ENCODE data around the gene AHSA1.

Gene AHSA1

GRCh38 chr14:77473921-77474320 lies 16.0 kb downstream of the AHSA1 start:
- no peak for DNase-seq (ENCODE audit: low read depth in 2 of 2)

- no peak for DNase-seq (ENCODE audit: low read depth in 2 of 2)
Observed at GRCh38 chr14:77474479-77475177, 16.7 kb downstream of the AHSA1 start.

DNA sequence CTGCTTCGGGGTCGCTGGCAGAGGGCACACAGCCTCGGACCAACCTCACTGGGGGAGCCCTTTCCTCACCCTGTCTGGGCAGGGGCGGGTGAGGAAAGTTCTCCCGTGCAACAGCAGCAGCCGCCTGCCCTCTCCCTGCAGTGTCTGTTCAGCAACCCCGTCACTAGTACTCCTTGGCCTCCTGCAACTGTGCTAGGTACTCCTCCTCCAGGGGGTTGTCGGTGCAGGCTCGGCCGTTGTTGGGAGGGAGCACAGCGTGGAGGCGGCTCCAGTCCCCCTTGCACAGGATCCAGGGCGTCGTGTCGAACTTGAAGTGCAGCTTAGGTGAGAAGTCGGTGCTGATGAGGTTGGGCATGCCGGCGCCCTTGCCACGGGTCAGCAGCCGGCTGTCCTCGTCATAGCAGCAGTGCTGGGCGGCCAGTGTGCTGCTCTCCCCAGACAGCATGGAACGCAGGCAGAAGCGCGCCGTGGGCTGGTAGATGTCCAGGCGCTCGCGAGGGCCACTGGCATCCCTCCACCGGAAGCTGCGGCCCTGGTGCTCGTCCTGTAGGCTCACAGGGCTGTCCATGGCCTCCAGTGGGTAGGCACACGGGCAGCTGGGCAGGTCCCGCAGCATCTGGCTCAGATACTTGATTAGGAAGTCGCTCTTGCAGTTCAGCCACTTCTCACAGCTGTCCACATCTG lies 17.7 kb downstream of the AHSA1 start:
- no peak for DNase-seq (ENCODE audit: low read depth in 2 of 2)

DNA sequence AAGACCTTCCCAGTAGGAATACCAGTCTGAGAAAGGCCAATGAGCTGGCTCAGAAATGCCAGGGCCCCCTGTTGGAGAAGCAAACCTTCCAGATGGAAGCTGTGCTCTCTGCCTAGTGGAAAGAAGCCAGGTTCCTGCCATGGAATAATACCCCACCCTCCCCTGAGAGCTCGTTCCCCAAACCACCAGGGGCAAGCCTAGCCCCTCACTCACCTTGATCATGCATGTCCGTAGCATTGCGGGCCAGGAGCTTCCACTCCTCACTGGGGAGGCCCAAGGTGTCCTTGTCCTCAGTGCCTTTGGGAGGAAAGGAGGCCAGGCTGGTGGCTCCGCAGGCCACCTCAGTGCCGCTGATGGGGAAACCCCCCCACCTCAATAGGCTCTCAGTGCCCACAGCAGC lies 20.1 kb downstream of the AHSA1 start:
- DNase-seq (ENCODE audit: low read depth in 2 of 2), result no peak

- no peak for DNase-seq (ENCODE audit: low read depth in 2 of 2)
Observed at GRCh38 chr14:77478796-77479195, 20.9 kb downstream of the AHSA1 start.

GRCh38 chr14:77482422-77482821 lies 24.5 kb downstream of the AHSA1 start:
- DNase-seq (ENCODE audit: low read depth in 2 of 2), result no peak

DNA sequence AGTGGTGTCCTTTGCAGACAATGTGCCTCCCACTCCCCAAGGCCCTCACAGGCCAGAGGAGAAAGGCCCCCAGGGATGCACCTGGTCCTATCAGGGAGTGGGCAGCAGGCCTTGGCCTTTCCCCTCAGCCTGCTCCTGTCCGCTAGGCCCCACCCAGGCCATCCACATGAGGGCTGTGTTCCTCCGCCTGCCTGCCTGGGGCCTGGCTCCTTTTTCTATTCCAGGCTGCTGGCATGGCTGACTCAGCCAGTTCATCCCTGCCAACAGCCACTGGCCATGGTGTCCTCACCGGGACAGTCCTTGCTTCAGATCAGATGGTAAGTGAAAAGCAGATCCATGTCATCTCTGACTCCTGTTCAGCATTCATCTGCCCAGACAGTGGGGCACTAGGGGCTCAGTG lies 27.4 kb downstream of the AHSA1 start:
- DNase-seq (ENCODE audit: low read depth in 2 of 2), result no peak

DNA sequence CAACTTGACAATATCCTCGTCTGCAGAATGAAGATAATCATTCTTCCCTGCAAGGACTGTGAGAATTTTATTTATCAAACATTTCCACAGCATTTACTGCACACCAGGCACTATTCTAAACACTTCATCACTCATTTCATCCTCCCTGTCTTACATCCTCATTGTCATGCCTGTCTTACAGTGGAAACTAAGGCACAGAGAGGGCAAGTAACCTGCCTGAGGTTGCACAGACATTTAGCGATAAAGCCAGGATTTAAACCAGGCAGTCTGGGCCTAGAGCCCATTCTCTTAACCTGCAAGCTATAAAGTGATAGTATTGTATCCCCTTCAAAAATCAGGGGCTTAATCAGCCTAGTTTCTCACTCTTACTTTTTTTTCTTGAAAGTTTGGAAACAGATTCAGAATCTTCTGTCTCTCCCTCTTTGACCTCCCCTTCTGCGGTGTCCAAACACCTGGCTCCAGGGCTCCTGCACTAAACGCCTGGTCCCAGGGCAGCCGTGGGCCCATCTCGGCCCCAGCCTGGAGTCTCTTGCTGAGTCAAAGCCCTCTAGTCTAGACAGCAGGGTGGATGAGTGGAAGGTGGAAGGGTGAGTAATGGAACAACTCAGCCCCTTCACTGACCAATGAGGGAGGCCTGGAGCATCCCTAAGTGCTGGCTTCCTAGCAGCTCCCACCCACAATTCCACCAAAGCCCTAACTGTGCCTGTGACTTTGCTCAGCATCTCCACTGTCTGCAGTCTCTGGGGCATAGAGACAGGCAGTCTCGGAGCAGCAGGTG lies 28.2 kb downstream of the AHSA1 start:
- no peak for DNase-seq (ENCODE audit: low read depth in 2 of 2)

DNA sequence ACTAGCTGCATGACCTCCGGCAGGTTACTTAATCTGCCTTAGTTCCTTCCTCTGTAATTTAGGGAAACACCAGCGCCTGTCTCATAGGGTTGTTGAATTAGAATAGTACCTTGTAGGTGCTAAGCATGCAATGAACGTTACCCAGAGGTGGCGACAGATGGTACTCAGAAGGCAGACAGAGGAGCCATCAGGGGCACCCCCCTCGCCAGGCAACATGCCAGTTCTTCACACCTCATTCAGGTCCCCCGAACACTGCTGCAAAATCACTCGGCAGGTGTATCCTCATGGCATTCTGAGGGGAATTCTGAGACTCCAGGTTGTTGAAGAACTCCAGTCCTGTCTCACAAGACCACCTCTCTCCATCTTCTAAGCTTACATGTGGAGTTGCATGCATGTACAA lies 30.7 kb downstream of the AHSA1 start:
- DNase-seq (ENCODE audit: low read depth in 2 of 2), result no peak

DNA sequence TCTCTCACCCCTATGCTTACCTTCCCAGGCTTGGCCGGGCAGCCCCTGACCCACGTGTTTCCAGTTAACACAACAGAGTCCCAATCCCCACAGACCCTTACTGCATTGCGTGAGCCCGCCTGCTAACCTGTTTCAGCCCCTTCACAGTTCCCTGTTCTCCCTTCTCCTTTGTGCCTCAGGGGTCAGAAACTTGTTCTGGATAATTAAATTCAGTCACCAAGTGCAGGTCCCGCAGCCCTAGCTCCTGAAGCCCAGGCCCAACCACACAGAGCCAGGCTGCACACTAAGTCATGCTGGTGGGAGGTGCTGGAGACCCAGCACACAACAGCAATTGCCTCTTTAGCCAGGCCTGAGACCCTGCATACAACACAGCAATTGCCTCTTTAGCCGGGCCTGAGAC lies 31.1 kb downstream of the AHSA1 start:
- no peak for DNase-seq (ENCODE audit: low read depth in 2 of 2)

- DNase-seq (ENCODE audit: low read depth in 2 of 2), result no peak
Observed at GRCh38 chr14:77490347-77490986, 32.6 kb downstream of the AHSA1 start.

DNA sequence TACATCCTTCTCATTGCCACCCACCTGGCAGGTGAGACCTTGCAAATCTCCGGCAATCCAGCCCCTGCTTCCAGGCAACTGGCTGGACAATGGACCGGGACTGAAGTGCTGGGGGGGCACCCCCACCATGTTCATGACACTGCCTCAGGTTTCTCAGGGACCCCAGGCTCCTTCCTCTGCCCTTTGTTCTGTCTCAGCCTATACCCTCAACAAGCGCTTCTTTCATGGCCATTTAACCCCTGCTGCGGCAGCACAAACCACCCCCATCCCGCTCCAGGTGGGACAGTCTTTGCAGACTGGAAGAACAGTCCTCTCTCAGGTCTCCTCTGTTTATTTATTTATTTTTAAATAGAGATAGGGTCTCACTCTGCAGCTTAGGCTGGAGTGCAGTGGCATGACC lies 33.2 kb downstream of the AHSA1 start:
- no peak for DNase-seq (ENCODE audit: low read depth in 2 of 2)

DNA sequence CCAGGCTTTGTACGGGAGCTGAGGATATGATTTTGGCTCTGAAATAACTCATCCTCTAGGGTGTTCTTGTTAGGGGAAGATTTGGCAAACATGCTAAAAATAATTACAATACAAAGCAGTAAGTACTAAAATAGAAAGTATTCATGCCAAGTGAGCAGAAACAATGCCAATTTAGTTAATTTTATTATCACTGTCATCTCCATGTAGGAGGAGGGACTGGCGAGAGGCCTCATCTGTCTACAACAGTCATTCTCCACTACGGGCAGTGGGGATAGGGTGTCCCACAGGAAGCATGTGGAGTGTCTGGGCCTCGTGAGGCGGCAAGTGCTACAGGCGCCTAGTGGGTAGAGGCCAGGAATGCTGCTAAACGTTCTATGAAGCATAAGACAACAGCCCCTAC lies 37.4 kb downstream of the AHSA1 start:
- DNase-seq (ENCODE audit: low read depth in 2 of 2), result no peak

- peak; percentile 26 to 45 for DNase-seq (ENCODE audit: low read depth in 2 of 2)
Observed at GRCh38 chr14:77498120-77498979, 40.5 kb downstream of the AHSA1 start, which contains the start of gene ISM2. ISM2 (minus strand) TSS chr14:77498816; CDS start chr14:77498793, 23 bp downstream.

GRCh38 chr14:77498984-77499527 lies 41.2 kb downstream of the AHSA1 start:
- no peak for DNase-seq (ENCODE audit: low read depth in 2 of 2)

- DNase-seq (ENCODE audit: low read depth in 2 of 2), result no peak
Observed at GRCh38 chr14:77502109-77502782, 44.4 kb downstream of the AHSA1 start.

DNA sequence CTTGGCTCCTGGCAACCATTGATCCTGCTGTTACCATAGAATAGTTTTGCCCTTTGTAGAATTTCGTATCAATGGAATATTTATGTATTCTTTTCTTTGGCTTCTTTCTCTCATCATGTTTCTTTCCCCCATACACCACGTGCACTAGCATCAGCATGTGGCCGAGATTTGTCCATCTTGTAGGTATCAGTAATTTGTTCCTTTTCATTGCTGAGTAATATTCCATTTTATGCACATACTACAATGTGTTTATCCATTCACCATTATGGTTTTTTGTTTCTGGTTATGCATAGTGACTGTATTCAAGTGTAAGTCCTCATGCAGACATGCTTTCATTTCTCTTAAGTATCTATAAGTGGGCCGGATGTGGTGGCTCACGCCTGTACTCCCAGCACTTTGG lies 45.2 kb downstream of the AHSA1 start:
- no peak for DNase-seq (ENCODE audit: low read depth in 2 of 2)

DNA sequence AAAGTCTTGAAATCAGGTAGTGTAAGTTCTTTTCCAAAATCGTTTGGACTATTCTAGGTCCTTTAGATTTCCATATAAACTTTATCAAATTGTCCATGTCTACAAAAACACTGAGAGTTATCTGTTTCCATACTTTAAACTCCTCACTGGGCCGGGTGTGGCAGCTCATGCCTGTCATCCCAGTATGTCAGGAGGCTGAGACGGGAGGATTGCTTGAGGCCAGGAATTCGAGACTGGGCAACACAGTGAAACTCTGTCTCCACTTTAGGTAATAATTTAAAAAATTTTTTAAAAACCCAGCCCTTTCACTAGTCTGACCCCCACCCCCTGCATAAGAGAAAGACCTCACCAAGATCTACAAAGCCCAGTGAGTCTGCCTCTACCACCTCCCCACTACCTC lies 47.1 kb downstream of the AHSA1 start:
- DNase-seq (ENCODE audit: low read depth in 2 of 2), result no peak

DNA sequence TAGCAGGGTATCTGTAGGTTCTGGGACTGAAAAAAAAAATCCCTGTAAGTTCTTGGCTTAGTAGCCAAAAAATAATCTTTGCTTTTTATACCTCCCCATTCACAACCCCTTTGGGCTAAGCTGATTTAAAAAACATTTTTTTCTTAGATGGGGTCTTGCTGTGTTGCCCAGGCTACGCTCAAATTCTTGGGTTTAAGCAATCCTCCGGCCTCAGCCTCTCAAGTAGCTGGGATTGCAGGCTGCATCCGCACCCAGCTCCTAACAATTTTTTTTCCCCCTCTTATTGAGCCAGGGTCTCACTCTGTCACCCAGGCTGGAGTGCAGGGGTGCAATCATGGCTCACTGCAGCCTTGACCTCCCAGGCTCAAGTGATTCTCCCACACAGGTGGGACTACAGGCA lies 49.9 kb downstream of the AHSA1 start:
- no peak for DNase-seq (ENCODE audit: low read depth in 2 of 2)

DNA sequence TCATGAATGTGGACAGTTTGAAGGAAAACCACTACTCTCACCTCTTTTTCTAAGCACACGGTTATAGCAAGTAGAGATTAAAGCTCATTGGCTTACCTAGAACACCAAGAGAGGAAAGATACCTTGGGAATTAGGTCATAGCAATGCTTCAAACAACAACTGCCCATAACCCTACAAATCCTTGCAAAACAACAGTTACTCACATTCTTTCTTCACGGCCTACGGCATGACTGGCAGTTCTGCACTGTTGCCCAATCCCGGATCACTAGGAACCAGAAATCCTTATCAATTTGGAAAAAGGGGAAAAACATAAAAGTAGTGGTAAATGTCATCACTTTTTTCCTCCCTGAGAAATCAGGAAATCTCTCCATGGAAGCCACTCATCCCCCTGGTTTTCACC lies 50.4 kb downstream of the AHSA1 start:
- no peak for DNase-seq (ENCODE audit: low read depth in 2 of 2)
